Peyer's patch (tissue), 4 donors: ENCODE measurements around the gene ASCC1.

ENCODE experiments used
- POLR2A ChIP-seq, 2 donors: fragments of 450-650 bp; IDR thresholded peaks; one replicate each; pipeline ENCODE4 v1.5.1; 2017; ENCODE audit warnings: antibody characterized with exemption in 2 of 2, mild to moderate bottlenecking in 2 of 2, moderate library complexity in 2 of 2
- TF ChIP-seq, protein P1 (sequence below), 6 experiments: fragments of 450-650 bp in 4 of 6; fragments of 200-600 bp in 2 of 6; sonication (generic) in 1 of 6; IDR thresholded peaks; one replicate each; pipeline ENCODE4 v1.5.1; 2017 to 2019; ENCODE audit warnings: antibody characterized with exemption in 6 of 6, mild to moderate bottlenecking in 3 of 6, moderate library complexity in 1 of 6

GRCh38 chr10:72184156-72184555, 31.9 kb downstream of the ASCC1 start:
- TF ChIP-seq POLR2A (IDR thresholded peaks at IDR 0.05) = no peak
- TF ChIP-seq, protein P1, sequence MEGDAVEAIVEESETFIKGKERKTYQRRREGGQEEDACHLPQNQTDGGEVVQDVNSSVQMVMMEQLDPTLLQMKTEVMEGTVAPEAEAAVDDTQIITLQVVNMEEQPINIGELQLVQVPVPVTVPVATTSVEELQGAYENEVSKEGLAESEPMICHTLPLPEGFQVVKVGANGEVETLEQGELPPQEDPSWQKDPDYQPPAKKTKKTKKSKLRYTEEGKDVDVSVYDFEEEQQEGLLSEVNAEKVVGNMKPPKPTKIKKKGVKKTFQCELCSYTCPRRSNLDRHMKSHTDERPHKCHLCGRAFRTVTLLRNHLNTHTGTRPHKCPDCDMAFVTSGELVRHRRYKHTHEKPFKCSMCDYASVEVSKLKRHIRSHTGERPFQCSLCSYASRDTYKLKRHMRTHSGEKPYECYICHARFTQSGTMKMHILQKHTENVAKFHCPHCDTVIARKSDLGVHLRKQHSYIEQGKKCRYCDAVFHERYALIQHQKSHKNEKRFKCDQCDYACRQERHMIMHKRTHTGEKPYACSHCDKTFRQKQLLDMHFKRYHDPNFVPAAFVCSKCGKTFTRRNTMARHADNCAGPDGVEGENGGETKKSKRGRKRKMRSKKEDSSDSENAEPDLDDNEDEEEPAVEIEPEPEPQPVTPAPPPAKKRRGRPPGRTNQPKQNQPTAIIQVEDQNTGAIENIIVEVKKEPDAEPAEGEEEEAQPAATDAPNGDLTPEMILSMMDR (IDR thresholded peaks at IDR 0.05) = no peak
